COLO668 (cell line): ENCODE measurements around the gene CADM2.

Experiments
- DNase-seq: peaks from one replicate; lab custom pipeline; 2025; ENCODE audit not compliant: unreplicated experiment; lab: John Stamatoyannopoulos, UW

Gene CADM2

GRCh38 chr3:85182975-85183752 is 224.4 kb downstream of the CADM2 start:
- DNase-seq, result no peak

GRCh38 chr3:85185495-85185894 is 226.7 kb downstream of the CADM2 start:
- DNase-seq, result no peak

- no peak for DNase-seq
Measured at GRCh38 chr3:85189731-85190130, 230.9 kb downstream of the CADM2 start.

GRCh38 chr3:85193565-85193964 is 234.8 kb downstream of the CADM2 start:
- DNase-seq, result no peak

- no peak for DNase-seq
Measured at GRCh38 chr3:85208650-85209049, 249.9 kb downstream of the CADM2 start.

GRCh38 chr3:85210540-85210939 is 251.8 kb downstream of the CADM2 start:
- DNase-seq, result no peak

- no peak for DNase-seq
Measured at GRCh38 chr3:85228966-85229365, 270.2 kb downstream of the CADM2 start.

- DNase-seq, result no peak
Measured at GRCh38 chr3:85244091-85244490, 285.3 kb downstream of the CADM2 start.

- DNase-seq, result no peak
Measured at GRCh38 chr3:85244519-85244918, 285.7 kb downstream of the CADM2 start.

- DNase-seq, result no peak
Measured at GRCh38 chr3:85251766-85252165, 293.0 kb downstream of the CADM2 start.

- DNase-seq, result no peak
Measured at GRCh38 chr3:85252686-85253085, 293.9 kb downstream of the CADM2 start.

- DNase-seq, result no peak
Measured at GRCh38 chr3:85254738-85255137, 295.9 kb downstream of the CADM2 start.

- no peak for DNase-seq
Measured at GRCh38 chr3:85255949-85256348, 297.2 kb downstream of the CADM2 start.

GRCh38 chr3:85258326-85258725 is 299.5 kb downstream of the CADM2 start:
- DNase-seq, result no peak

- DNase-seq, result no peak
Measured at GRCh38 chr3:85258819-85259218, 300.0 kb downstream of the CADM2 start.

- DNase-seq, result no peak
Measured at GRCh38 chr3:85259748-85260147, 301.0 kb downstream of the CADM2 start.

GRCh38 chr3:85264381-85264780 is 305.6 kb downstream of the CADM2 start:
- no peak for DNase-seq

GRCh38 chr3:85270488-85270887 is 311.7 kb downstream of the CADM2 start:
- no peak for DNase-seq

GRCh38 chr3:85271911-85272310 is 313.1 kb downstream of the CADM2 start:
- no peak for DNase-seq

- DNase-seq, result no peak
Measured at GRCh38 chr3:85288257-85288656, 329.5 kb downstream of the CADM2 start.

- no peak for DNase-seq
Measured at GRCh38 chr3:85297291-85297690, 338.5 kb downstream of the CADM2 start.

- no peak for DNase-seq
Measured at GRCh38 chr3:85298032-85298431, 339.2 kb downstream of the CADM2 start.

GRCh38 chr3:85303156-85303555 is 344.4 kb downstream of the CADM2 start:
- DNase-seq, result no peak
